HG03469 (cell line): ENCODE measurements around the gene ZNF483.
"Not testable (repeated sequence)": the region's sequence is repeated elsewhere in the genome, so short reads cannot be mapped to it uniquely, and the experiment has no call there.

Source experiments
- ATAC-seq: cut with Tn5 transposase; IDR thresholded peaks from one replicate; pipeline ENCODE4 v1.9.1; 2021; ENCODE audit warnings: mild to moderate bottlenecking, moderate library complexity, moderate number of reproducible peaks; ENCODE audit not compliant: unreplicated experiment

ZNF483 gene

GRCh38 chr9:111605041-111605559 is 80.1 kb downstream of the ZNF483 start:
- no peak for ATAC-seq

GRCh38 chr9:111610149-111610548 is 85.2 kb downstream of the ZNF483 start:
- no peak for ATAC-seq

DNA sequence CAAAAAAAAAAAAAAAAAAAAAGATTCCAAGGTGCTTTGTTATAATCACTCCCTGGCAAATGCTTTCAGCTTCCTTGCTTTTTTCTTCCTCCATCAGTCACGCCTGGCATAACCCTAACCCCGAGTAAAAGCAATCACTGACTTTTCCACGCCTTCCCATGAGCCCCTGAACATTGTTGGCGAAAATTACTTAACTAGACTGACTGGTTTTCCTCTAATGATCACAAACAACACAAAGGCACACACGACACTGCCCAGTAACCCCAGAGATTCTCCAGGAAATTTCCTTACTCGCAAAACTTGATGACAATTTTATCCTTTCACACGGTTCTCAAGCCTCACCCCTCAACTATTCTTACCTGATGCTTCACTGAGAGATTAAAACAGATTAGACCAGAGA is 85.9 kb downstream of the ZNF483 start:
- no peak for ATAC-seq

DNA sequence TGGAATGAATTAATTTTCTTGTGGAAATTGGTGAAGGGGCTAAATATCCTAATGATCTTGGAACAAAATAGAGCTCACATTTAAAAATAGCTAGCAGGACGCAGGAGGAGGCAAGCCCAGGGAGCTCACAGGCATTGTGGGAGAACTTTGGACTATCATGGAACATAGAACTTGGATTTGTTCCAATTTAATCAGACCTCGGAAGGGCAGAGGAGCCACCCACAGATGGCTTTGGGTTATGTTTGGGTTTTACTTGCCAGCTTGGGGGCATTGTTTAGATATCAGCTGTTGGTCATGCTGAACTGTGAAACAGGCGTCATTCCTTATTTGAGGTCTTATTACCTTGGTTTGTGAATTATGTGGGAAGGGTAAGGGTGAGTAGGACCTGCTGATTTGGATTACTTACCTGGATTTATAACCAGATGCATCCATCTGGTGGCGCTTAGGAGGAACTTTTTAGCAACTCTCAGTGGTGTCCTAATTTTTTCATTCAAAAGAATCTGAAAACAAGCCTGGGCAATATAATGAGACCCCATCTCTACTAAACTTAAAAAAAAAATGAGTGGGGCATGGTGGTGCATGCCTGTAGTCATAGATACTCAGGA is 88.6 kb downstream of the ZNF483 start:
- ATAC-seq = no peak

- no peak for ATAC-seq
Measured at GRCh38 chr9:111615928-111616327, 90.9 kb downstream of the ZNF483 start.

DNA sequence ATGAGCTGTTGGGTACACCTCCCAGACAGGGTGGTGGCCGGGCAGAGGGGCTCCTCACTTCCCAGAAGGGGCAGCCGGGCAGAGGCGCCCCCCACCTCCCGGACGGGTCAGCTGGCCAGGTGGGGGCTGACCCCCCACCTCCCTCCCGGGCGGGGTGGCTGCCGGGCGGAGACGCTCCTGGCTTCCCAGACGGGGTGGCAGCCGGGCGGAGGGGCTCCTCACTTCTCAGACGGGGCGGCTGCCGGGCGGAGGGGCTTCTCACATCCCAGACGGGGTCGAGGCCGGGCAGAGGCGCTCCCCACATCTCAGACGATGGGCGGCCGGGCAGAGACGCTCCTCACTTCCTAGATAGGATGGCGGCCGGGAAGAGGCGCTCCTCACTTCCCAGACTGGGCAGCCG is 92.4 kb downstream of the ZNF483 start:
- ATAC-seq = not testable (repeated sequence)

DNA sequence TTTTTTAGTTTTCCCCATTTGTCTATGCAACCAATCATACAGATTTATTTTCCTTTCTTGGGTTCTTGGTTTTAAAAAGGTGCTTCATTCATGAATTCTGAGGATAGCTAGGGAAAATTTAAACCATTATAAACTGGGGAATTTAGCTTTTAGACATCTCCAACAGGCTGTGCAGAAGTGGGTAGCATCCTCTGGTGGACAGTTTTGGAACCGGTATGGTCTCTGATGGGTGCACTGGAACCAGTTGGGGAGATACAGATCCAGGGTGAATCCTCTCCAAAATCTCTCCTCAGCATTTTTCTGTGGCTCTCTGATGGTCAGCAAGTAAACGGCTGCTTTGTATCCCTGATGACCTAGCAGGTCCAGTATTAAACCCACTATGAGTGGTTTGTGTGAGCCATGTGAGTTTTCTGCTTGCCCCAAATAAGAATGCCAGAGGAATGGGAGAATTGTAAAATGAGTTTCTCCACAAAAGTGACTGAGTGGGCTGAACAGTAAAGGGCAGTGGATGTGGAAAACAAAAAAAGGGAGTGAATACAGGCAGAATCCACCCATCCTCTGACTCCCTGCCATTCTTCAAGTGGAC is 97.0 kb downstream of the ZNF483 start:
- ATAC-seq = no peak

- ATAC-seq = no peak
Measured at GRCh38 chr9:111622626-111623025, 97.6 kb downstream of the ZNF483 start.
